C4-2B (cell line): ENCODE measurements around the gene NFATC3.

Experiments
- CTCF ChIP-seq: fragments of 450-650 bp; conservative IDR thresholded peaks from 2 replicates; pipeline ENCODE4 v1.5.1; 2017; ENCODE audit warnings: mild to moderate bottlenecking
- ZFX ChIP-seq: fragments of 450-650 bp; IDR thresholded peaks from 2 replicates; pipeline ENCODE4 v1.6.1; 2017

- no peak for TF ChIP-seq CTCF
- no peak for TF ChIP-seq ZFX
These were observed 152.3 kb downstream of the NFATC3 start for GRCh38 chr16:68237243-68238028.
